Putamen (tissue), 1 donor: ENCODE results near the gene DPYSL4.

Source experiments
- DNase-seq: peaks from one replicate; pipeline ENCODE4 v3.0.0-alpha.2; 2016; ENCODE audit warnings: low spot score

The DPYSL4 gene

GRCh38 chr10:132178672-132179545 lies 7.8 kb upstream of the DPYSL4 start:
- no peak for DNase-seq

GRCh38 chr10:132179551-132180392 lies 7.0 kb upstream of the DPYSL4 start:
- DNase-seq, result no peak

GRCh38 chr10:132180736-132181135 lies 6.0 kb upstream of the DPYSL4 start:
- DNase-seq, result no peak

- no peak for DNase-seq
These were observed 4.9 kb upstream of the DPYSL4 start for GRCh38 chr10:132181691-132182425.

GRCh38 chr10:132182591-132182990 lies 4.2 kb upstream of the DPYSL4 start:
- DNase-seq, result no peak

GRCh38 chr10:132183046-132183445 lies 3.7 kb upstream of the DPYSL4 start:
- DNase-seq, result no peak

- DNase-seq, result no peak
These were observed 1.7 kb upstream of the DPYSL4 start for GRCh38 chr10:132184816-132185593.

GRCh38 chr10:132185601-132186487 lies 904 bp upstream of the DPYSL4 start:
- no peak for DNase-seq

- DNase-seq, result no peak
These were observed 836 bp downstream of the DPYSL4 start for GRCh38 chr10:132187430-132188138.

- no peak for DNase-seq
These were observed 1.6 kb downstream of the DPYSL4 start for GRCh38 chr10:132188331-132188730.

- DNase-seq, result no peak
These were observed 2.3 kb downstream of the DPYSL4 start for GRCh38 chr10:132189016-132189415.

- DNase-seq, result no peak
These were observed 3.2 kb downstream of the DPYSL4 start for GRCh38 chr10:132189810-132190422.

- no peak for DNase-seq
These were observed 5.6 kb downstream of the DPYSL4 start for GRCh38 chr10:132192076-132192975.

- DNase-seq, result peak; percentile 58
These were observed 6.4 kb downstream of the DPYSL4 start for GRCh38 chr10:132192991-132193665.

- no peak for DNase-seq
These were observed 7.3 kb downstream of the DPYSL4 start for GRCh38 chr10:132193907-132194552.

- no peak for DNase-seq
These were observed 8.0 kb downstream of the DPYSL4 start for GRCh38 chr10:132194726-132195125.
